ENCODE results near the gene GULP1.

Gene GULP1

GRCh38 chr2:188610827-188611226 lies 319.2 kb downstream of the GULP1 start:
- TF ChIP-seq POLR2AphosphoS5 (IDR thresholded peaks at IDR 0.05; ENCODE audit: low read depth, low read length) (no peak), TAF1 (IDR thresholded peaks at IDR 0.05; ENCODE audit: borderline replicate concordance, insufficient read depth, low read length) (no peak), REST (IDR thresholded peaks at IDR 0.05; ENCODE audit: insufficient read depth in 1 of 2, low read depth in 2 of 2, low read length in 2 of 2) (no peak), FOXP2 (optimal IDR thresholded peaks at IDR 0.05; ENCODE audit: borderline replicate concordance, extremely low read depth, extremely low read length, insufficient read depth) (no peak), SIN3A (IDR thresholded peaks at IDR 0.05; ENCODE audit: borderline replicate concordance, insufficient read depth, low read length) (no peak)

- TF ChIP-seq TAF1 (IDR thresholded peaks at IDR 0.05; ENCODE audit: borderline replicate concordance, insufficient read depth, low read length) = no peak
- TF ChIP-seq FOXP2 (optimal IDR thresholded peaks at IDR 0.05; ENCODE audit: borderline replicate concordance, extremely low read depth, extremely low read length, insufficient read depth) = no peak
- no peak for TF ChIP-seq POLR2AphosphoS5 (IDR thresholded peaks at IDR 0.05; ENCODE audit: low read depth, low read length)
- TF ChIP-seq SIN3A (IDR thresholded peaks at IDR 0.05; ENCODE audit: borderline replicate concordance, insufficient read depth, low read length) = no peak
- TF ChIP-seq REST (IDR thresholded peaks at IDR 0.05; ENCODE audit: insufficient read depth in 1 of 2, low read depth in 2 of 2, low read length in 2 of 2) = no peak
Observed at GRCh38 chr2:188619146-188619545, 327.5 kb downstream of the GULP1 start.

- no peak for TF ChIP-seq POLR2AphosphoS5 (IDR thresholded peaks at IDR 0.05; ENCODE audit: low read depth, low read length)
- TF ChIP-seq TAF1 (IDR thresholded peaks at IDR 0.05; ENCODE audit: borderline replicate concordance, insufficient read depth, low read length) = no peak
- TF ChIP-seq FOXP2 (optimal IDR thresholded peaks at IDR 0.05; ENCODE audit: borderline replicate concordance, extremely low read depth, extremely low read length, insufficient read depth) = no peak
- no peak for TF ChIP-seq REST (IDR thresholded peaks at IDR 0.05; ENCODE audit: insufficient read depth in 1 of 2, low read depth in 2 of 2, low read length in 2 of 2)
- TF ChIP-seq SIN3A (IDR thresholded peaks at IDR 0.05; ENCODE audit: borderline replicate concordance, insufficient read depth, low read length) = no peak
Observed at GRCh38 chr2:188620916-188621315, 329.2 kb downstream of the GULP1 start.

- TF ChIP-seq TAF1 (IDR thresholded peaks at IDR 0.05; ENCODE audit: borderline replicate concordance, insufficient read depth, low read length) (no peak), SIN3A (IDR thresholded peaks at IDR 0.05; ENCODE audit: borderline replicate concordance, insufficient read depth, low read length) (no peak), POLR2AphosphoS5 (IDR thresholded peaks at IDR 0.05; ENCODE audit: low read depth, low read length) (no peak), REST (IDR thresholded peaks at IDR 0.05; ENCODE audit: insufficient read depth in 1 of 2, low read depth in 2 of 2, low read length in 2 of 2) (no peak), FOXP2 (optimal IDR thresholded peaks at IDR 0.05; ENCODE audit: borderline replicate concordance, extremely low read depth, extremely low read length, insufficient read depth) (no peak)
Observed at GRCh38 chr2:188622601-188623260, 331.1 kb downstream of the GULP1 start.
